ENCODE results near the gene CDK5R1.

The CDK5R1 gene

GRCh38 chr17:32494621-32495358 is 8.0 kb downstream of the CDK5R1 start:
- DNase-seq: no peak

- DNase-seq: peak in 1 of 2 donors; percentile 30
Observed at GRCh38 chr17:32495359-32496231, 8.8 kb downstream of the CDK5R1 start.

GRCh38 chr17:32496395-32497073 is 9.7 kb downstream of the CDK5R1 start:
- DNase-seq: no peak

- no peak for DNase-seq
Observed at GRCh38 chr17:32497431-32498205, 10.8 kb downstream of the CDK5R1 start.

- DNase-seq: no peak
Observed at GRCh38 chr17:32498391-32498790, 11.6 kb downstream of the CDK5R1 start.

- no peak for DNase-seq
Observed at GRCh38 chr17:32502013-32502412, 15.2 kb downstream of the CDK5R1 start.

GRCh38 chr17:32502710-32503109 is 15.9 kb downstream of the CDK5R1 start:
- DNase-seq: no peak

GRCh38 chr17:32503251-32504165 is 16.7 kb downstream of the CDK5R1 start:
- DNase-seq: peak; percentile 70 to 89

- DNase-seq: peak; percentile 40 to 44
Observed at GRCh38 chr17:32504166-32504990, 17.6 kb downstream of the CDK5R1 start.

- no peak for DNase-seq
Observed at GRCh38 chr17:32508926-32509325, 22.1 kb downstream of the CDK5R1 start.

- DNase-seq: no peak
Observed at GRCh38 chr17:32510466-32510865, 23.7 kb downstream of the CDK5R1 start.

- DNase-seq: no peak
Observed at GRCh38 chr17:32512328-32512727, 25.5 kb downstream of the CDK5R1 start.

- DNase-seq: no peak
Observed at GRCh38 chr17:32513579-32513978, 26.8 kb downstream of the CDK5R1 start.

- no peak for DNase-seq
Observed at GRCh38 chr17:32514606-32515005, 27.8 kb downstream of the CDK5R1 start.

GRCh38 chr17:32515677-32516383 is 29.0 kb downstream of the CDK5R1 start:
- no peak for DNase-seq

- no peak for DNase-seq
Observed at GRCh38 chr17:32516450-32516849, 29.7 kb downstream of the CDK5R1 start.

- peak in 1 of 2 donors; percentile 17 for DNase-seq
Observed at GRCh38 chr17:32516940-32517701, 30.3 kb downstream of the CDK5R1 start.

GRCh38 chr17:32517982-32518381 is 31.2 kb downstream of the CDK5R1 start:
- DNase-seq: no peak

GRCh38 chr17:32518646-32519227 is 31.9 kb downstream of the CDK5R1 start:
- DNase-seq: no peak
